Activated CD4-positive, alpha-beta memory T cell treated with anti-CD3 and anti-CD28 coated beads for 36 hours (primary cell): ENCODE data around the gene RRAGC. TPM values are rescaled to one million over a fixed set of nuclear protein-coding genes. Genes with fewer than 3 reads are reported as not detected.
A peak's percentile ranks its signal among the peaks of the same experiment; 100 is the strongest.

Experiments
- CTCF ChIA-PET: fragments of 350-600 bp; sonication (Branson Sonifier 250); formaldehyde crosslinking; loops from one replicate; lab custom pipeline; 2021; ENCODE audit warnings: antibody characterized with exemption, inconsistent platforms; lab: Charles Lee
- POLR2A ChIA-PET: fragments of 350-600 bp; sonication (Branson Sonifier 250); formaldehyde crosslinking; loops from one replicate; lab custom pipeline; 2021; ENCODE audit warnings: antibody characterized with exemption; lab: Charles Lee
- DNase-seq: peaks from one replicate; pipeline ENCODE4 v3.0.0-alpha.2; 2020
- H3K27ac Mint-ChIP-seq: one replicate; pipeline ENCODE4 v1.8.0; 2021; ENCODE audit warnings: mixed read lengths
- H3K27me3 Mint-ChIP-seq: one replicate; pipeline ENCODE4 v1.8.0; 2021; ENCODE audit warnings: mixed read lengths
- H3K36me3 Mint-ChIP-seq: one replicate; pipeline ENCODE4 v1.8.0; 2021; ENCODE audit warnings: mixed read lengths
- H3K4me1 Mint-ChIP-seq: one replicate; pipeline ENCODE4 v1.8.0; 2021; ENCODE audit warnings: low read depth, mixed read lengths
- H3K4me3 Mint-ChIP-seq: one replicate; pipeline ENCODE4 v1.8.0; 2021; ENCODE audit warnings: mild to moderate bottlenecking, mixed read lengths
- H3K9me3 Mint-ChIP-seq: one replicate; pipeline ENCODE4 v1.8.0; 2021; ENCODE audit warnings: mixed read lengths
- intact Hi-C: fragments of 100-400 bp; cut with micrococcal nuclease; formaldehyde crosslinking; loops from one replicate; pipeline ENCODE4 v1.15.1; 2023
- total RNA-seq, 2 experiments: library from RNA; stranded (reverse); gene quantifications; one replicate each; pipeline ENCODE4 v1.2.3, GENCODE V29; 2021

The RRAGC gene
- total RNA-seq, 2 experiments from 2014 or later, result 27.6 to 29.7 TPM

DNA sequence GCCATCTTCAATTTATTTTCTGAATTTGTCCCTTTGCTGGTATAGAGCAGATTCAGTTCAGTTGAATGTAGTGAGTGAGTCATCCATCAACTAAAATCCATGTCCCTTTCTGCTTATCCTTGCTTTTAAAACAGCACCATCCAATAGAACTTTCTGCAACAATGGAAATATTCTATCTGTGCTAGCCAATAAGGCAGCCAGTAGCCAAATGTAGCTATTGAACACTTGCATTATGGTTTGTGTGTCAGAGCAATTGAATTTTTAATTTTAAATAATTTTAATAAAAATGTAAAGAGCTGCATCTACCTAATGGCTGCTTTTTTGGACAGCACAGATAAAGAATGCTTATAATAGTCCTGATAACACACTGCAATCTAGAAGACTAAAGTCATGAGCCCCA, 21.9 kb upstream of the RRAGC start, which contains the start of gene GJA9:
TSS of gene GJA9 (minus strand) at position 101 of the 400 bp plus-strand sequence. CDS start 5,489 bp downstream, outside the sequence.
- no peak for DNase-seq
- CTCF ChIA-PET, result interaction anchor here (1.4 kb wide), 2 partner anchors 10 to 217 kb away, joined by 3 read pairs; no protein-coding TSS in a partner anchor
- Mint-ChIP-seq H3K27ac (no peak within 1 kb of the TSS), H3K27me3 (no peaks in the 10 kb centered on the region), H3K4me3 (no peak within 1 kb of the TSS), H3K9me3 (no peaks in the 10 kb centered on the region), H3K36me3 (no peaks in the 10 kb centered on the region), H3K4me1 (no peaks in the 10 kb centered on the region)
- intact Hi-C loops, result no loop called here
- POLR2A ChIA-PET, result no interaction called here

DNA sequence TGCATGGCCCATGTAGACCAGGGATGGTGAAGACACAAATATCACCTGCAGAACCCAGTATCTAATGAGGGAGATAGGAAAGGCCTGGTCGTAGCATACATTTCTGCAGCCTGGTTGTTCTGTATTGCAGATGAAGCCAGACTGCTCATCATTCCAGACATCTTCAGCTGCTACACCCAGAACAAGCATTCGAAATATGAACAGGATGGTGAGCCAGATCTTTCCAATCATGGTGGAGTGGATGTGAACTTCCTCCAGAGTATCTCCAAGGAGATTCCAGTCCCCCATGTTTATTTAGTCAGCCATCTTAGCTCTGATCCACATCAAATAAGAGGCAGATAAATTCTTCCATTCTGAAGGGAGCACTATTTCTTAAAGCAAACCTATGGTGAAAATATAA, 16.2 kb upstream of the RRAGC start:
- H3K27ac Mint-ChIP-seq, result no peak overlapping the region
- CTCF ChIA-PET, result interaction anchor here (1.3 kb wide), 1 partner anchor 88 kb away, joined by 3 read pairs; no protein-coding TSS in a partner anchor
- intact Hi-C loops, result no loop called here
- DNase-seq, result no peak
- H3K4me3 Mint-ChIP-seq, result no peak overlapping the region
- POLR2A ChIA-PET, result interaction anchor here (1.1 kb wide), 1 partner anchor 151 kb away, joined by 3 read pairs; no protein-coding TSS in a partner anchor
- no peaks in the 10 kb centered on the region for H3K27me3 Mint-ChIP-seq
- H3K36me3 Mint-ChIP-seq, result peaks cover 2% of the 10 kb centered on the region
- H3K9me3 Mint-ChIP-seq, result no peaks in the 10 kb centered on the region
- H3K4me1 Mint-ChIP-seq, result peaks cover 24% of the 10 kb centered on the region

DNA sequence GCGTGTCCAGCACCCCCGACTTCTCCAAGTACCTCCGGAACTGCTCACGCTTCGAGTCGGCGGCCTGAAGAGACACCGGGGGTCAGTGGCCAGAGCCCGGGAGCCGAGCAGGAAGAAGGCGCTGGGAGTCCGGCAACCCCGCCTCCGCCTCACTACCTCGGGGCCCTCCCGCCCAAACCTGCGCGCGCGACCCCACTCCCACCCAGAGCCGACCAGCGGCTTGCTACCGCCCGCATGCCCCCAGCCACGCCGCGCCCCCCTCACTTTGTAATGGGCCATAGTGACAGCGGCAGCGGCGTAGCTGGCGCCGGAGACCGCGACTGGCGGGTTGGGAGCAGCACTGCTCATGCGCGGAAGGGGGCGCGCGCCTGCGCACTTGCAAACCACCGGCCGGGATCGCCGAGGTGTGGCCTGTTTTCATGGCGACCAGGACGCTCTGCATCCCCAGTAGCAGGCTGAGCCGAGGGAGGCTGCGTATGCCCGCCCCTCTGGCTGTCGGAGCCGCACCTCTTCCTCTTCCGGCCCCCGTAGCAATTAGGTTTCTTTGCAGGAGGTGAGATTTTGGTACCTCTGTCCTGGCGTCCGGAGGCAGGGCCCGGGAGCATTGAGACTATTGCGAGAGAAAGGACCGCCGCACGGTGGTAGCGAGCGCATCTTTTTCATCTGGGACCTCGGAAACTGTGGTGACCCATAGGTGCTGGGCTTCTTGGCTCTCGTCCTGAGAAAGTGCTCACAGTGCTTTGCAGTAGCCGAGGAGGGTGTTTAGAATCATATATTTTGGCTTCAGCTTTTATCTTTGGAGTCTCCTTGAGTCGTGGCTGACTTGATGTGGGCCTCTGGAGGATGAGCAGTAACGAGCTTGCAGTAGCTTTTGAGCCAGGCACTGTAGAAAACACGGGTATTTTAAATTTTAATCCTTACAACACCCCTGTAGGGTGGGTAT, 13.7 kb upstream of the RRAGC start, which contains the start of gene MYCBP:
TSS of gene MYCBP (minus strand) at position 322 of the 943 bp plus-strand sequence. CDS start at position 279, 43 bp downstream.
- ChIA-PET POLR2A (interaction anchor here (1.2 to 1.9 kb wide), 3 partner anchors 14 to 134 kb away, joined by 3 to 11 read pairs (median 3); partner anchors contain the start of gene RRAGC), CTCF (interaction anchor here (0.6 to 2.1 kb wide), 8 partner anchors 14 to 219 kb away, joined by 3 to 7 read pairs (median 4); partner anchors contain the start of genes NDUFS5 and RRAGC)
- Mint-ChIP-seq H3K4me3 (peak within 1 kb of the TSS; percentile 91), H3K27ac (peak within 1 kb of the TSS; percentile 71), H3K4me1 (peaks cover 26% of the 10 kb centered on the region), H3K9me3 (no peaks in the 10 kb centered on the region), H3K36me3 (peaks cover 4% of the 10 kb centered on the region), H3K27me3 (no peaks in the 10 kb centered on the region)
- peak; percentile 98 for DNase-seq
- intact Hi-C loops, result loop anchor here (1.0 to 5.0 kb wide), 3 partner anchors 14 to 154 kb away; partner anchors contain the start of genes AKIRIN1, NDUFS5 and RRAGC

DNA sequence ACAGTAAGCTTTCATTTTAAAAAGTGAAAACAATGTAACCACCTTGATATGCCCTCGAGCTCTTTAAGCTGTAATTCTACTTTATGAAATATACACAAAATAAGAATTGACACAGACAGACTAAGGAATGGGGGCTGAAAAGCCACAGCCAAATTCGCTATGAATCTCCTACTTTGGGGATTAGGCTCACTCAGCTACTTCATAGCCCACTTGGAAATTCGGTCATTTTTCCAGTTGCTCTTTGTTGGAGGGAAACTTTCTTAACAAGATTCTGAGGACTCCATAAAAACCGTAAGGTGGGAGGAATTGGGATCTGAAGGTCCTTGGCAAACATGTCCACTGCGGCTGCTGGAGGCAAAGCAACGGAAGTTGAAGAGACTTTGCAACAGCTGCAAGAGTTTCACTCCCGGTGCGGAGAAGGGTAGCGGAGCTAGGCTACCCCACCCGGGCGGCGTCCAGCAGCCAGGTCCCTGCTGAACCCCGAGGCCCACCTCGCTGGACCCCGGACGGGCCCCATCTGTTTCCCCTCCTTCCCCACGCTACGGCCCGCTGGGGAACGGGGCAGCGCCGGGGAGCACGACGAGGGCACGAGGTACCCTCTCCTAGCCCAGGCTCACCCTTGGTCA, 12.9 kb upstream of the RRAGC start:
- H3K9me3 Mint-ChIP-seq, result no peaks in the 10 kb centered on the region
- peaks cover 32% of the 10 kb centered on the region for H3K4me1 Mint-ChIP-seq
- H3K27ac Mint-ChIP-seq, result peak overlapping the region; percentile 71
- peak; percentile 53 for DNase-seq
- intact Hi-C loops, result loop anchor here (1.0 to 5.0 kb wide), 3 partner anchors 13 to 155 kb away; partner anchors contain the start of genes AKIRIN1, NDUFS5 and RRAGC
- ChIA-PET CTCF (interaction anchor here (0.6 to 2.1 kb wide), 10 partner anchors 11 to 219 kb away, joined by 3 to 7 read pairs (median 4); partner anchors contain the start of genes NDUFS5 and RRAGC), POLR2A (interaction anchor here (1.2 to 1.9 kb wide), 4 partner anchors 13 to 154 kb away, joined by 3 to 11 read pairs (median 3); partner anchors contain the start of genes NDUFS5 and RRAGC)
- peaks cover 9% of the 10 kb centered on the region for H3K36me3 Mint-ChIP-seq
- peak overlapping the region; percentile 91 for H3K4me3 Mint-ChIP-seq
- H3K27me3 Mint-ChIP-seq, result no peaks in the 10 kb centered on the region

DNA sequence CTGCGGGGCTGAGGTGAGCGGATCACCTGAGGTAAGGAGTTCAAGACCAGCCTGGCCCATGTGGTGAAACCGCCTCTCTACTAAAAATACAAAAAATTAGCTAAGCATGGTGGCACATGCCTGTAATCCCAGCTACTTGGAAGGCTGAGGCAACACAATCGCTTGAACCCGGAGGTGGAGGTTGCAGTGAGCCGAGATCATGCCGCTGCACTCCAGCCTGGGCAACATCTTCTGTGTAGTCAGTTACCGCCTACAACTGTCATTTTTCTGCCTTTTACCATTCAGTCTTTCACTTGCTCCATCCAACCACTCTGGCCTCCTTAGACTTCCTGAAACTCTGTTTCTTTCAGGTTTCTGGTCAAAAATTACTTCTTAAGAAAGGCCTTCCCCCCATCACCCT, 11.4 kb upstream of the RRAGC start:
- peak; percentile 22 for DNase-seq
- POLR2A ChIA-PET, result interaction anchor here (1.0 to 1.6 kb wide), 2 partner anchors 10 to 155 kb away, joined by 3 read pairs; partner anchors contain the start of gene NDUFS5
- Mint-ChIP-seq H3K27me3 (no peaks in the 10 kb centered on the region), H3K36me3 (peaks cover 14% of the 10 kb centered on the region), H3K9me3 (no peaks in the 10 kb centered on the region), H3K27ac (peak overlapping the region; percentile 66), H3K4me3 (peak overlapping the region; percentile 9), H3K4me1 (peaks cover 35% of the 10 kb centered on the region)
- intact Hi-C loops, result loop anchor here (5.0 kb wide), 1 partner anchor 156 kb away; the partner anchor contains the start of gene NDUFS5
- CTCF ChIA-PET, result interaction anchor here (1.6 to 1.8 kb wide), 2 partner anchors 9 to 36 kb away, joined by 4 read pairs; no protein-coding TSS in a partner anchor

DNA sequence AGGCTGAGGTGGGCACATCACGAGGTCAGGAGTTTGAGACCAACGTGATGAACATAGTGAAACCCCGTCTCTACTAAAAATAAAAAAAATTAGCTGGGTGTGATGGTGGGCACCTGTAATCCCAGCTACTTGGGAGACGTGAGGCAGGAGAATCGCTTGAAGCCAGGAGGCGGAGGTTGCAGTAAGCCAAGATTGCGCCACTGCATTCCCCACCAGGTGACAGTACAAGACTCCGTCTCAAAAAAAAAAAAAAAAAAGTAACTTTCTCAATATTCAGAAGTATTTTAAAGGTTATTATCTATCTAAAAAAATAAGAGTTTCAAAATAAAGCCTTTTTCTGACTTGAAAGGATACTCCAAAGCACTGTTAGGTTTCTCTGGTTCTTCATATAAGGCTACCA, 7.6 kb upstream of the RRAGC start:
- Mint-ChIP-seq H3K4me1 (peaks cover 56% of the 10 kb centered on the region), H3K27ac (no peak overlapping the region), H3K36me3 (peaks cover 27% of the 10 kb centered on the region), H3K27me3 (no peaks in the 10 kb centered on the region), H3K4me3 (no peak overlapping the region), H3K9me3 (no peaks in the 10 kb centered on the region)
- ChIA-PET CTCF (no interaction called here), POLR2A (no interaction called here)
- DNase-seq, result no peak
- intact Hi-C loops, result no loop called here

DNA sequence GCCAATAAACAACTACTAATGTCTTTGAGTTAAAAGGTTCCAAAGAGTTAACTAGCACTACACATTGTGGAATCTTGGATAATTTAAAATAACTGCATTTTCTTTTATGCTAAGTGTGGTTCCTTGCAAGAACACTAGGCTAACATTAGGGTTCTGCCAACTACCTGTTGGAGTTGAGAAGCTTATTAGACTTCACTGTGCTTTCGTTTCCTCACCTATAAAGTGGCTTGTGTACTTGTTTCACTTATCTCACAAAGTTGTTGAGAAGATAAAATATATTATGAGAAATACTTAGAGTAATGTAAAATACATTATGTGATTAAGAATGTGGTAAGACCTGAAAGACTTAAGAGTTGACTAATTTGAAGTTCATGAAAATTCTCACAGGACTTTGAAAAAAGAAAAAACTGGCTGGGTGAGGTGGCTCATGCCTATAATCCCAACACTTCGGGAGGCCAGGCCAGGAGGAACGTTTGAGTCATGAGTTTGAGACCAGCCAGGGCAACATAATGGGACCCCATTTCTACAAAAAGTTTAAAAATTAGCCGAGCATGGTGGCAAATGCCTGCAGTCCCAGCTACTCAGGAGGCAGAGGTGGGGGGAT, 5.6 kb upstream of the RRAGC start:
- ChIA-PET POLR2A (no interaction called here), CTCF (no interaction called here)
- DNase-seq, result no peak
- Mint-ChIP-seq H3K9me3 (no peaks in the 10 kb centered on the region), H3K4me3 (no peak overlapping the region), H3K27ac (no peak overlapping the region), H3K27me3 (no peaks in the 10 kb centered on the region), H3K4me1 (peaks cover 57% of the 10 kb centered on the region), H3K36me3 (peaks cover 27% of the 10 kb centered on the region)
- intact Hi-C loops, result no loop called here

DNA sequence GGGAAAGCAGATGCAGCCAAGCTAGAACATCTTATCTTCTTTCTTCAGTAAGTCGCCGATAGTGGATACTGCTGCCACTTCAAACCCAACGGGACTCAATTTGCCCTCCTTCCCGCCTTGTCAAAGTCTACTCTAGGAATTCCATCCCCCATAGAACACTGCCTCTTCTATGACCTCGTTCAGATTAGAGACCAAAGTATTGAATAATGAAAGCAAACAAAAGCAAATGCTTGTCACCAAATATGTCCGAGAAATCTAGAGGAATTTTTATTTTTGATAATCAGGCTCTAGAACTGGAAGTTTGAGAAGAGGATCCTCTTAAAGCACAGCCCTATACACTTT, 853 bp upstream of the RRAGC start:
- Mint-ChIP-seq H3K4me3 (peak overlapping the region; percentile 99), H3K27me3 (no peaks in the 10 kb centered on the region), H3K36me3 (peaks cover 32% of the 10 kb centered on the region), H3K9me3 (no peaks in the 10 kb centered on the region), H3K27ac (peak overlapping the region; percentile 83), H3K4me1 (peaks cover 72% of the 10 kb centered on the region)
- no peak for DNase-seq
- CTCF ChIA-PET, result interaction anchor here (0.6 to 1.1 kb wide), 2 partner anchors 281 to 916 kb away, joined by 4 to 5 read pairs; no protein-coding TSS in a partner anchor
- intact Hi-C loops, result no loop called here
- POLR2A ChIA-PET, result interaction anchor here (1.5 kb wide), 1 partner anchor 130 kb away, joined by 3 read pairs; the partner anchor contains the start of gene AKIRIN1

DNA sequence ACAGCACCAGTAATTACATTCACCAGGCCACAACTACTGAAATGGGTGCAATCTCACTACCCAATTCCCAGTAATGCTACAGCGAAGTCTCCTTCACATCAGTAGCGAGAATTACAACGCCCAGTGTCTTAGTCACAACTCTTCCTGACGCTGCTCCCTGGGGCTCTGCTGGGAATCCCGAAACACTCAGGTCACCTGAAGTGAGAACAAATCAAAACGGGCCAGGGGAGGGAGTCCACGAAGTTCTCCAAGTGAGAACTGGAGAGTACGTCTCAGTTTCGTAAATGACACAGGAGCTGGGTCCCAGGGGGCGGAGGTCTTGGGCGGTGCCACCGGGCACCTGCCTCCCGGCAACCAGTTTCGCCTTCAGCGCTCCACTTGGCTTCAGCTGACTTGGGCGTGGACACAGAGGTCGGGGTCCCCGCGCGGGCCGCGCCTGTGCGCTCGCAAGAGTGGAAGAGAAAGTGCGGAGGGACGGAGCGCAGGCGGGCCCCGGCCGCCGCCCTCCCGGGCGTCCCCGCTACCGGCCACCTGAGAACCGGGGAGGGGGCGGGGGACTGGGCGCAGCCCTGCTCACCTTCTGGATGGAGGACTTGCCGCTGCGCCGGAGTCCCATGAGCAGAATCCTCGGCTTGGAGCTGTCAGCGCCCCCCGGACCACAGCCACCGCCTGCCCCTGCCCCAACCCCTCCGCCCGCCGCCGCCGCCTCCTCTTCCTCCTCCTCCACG, 575 bp downstream of the RRAGC start:
- H3K4me1 Mint-ChIP-seq, result peaks cover 68% of the 10 kb centered on the region
- peaks cover 33% of the 10 kb centered on the region for H3K36me3 Mint-ChIP-seq
- ChIA-PET POLR2A (interaction anchor here (0.6 to 2.2 kb wide), 6 partner anchors 13 to 849 kb away, joined by 3 to 11 read pairs (median 4); partner anchors contain the start of genes AKIRIN1 and MYCBP), CTCF (interaction anchor here (0.9 kb wide), 1 partner anchor 14 kb away, joined by 3 read pairs; the partner anchor contains the start of gene MYCBP)
- peak; percentile 78 for DNase-seq
- H3K27me3 Mint-ChIP-seq, result no peaks in the 10 kb centered on the region
- H3K4me3 Mint-ChIP-seq, result peak overlapping the region; percentile 99
- intact Hi-C loops, result loop anchor here (1.0 to 5.0 kb wide), 4 partner anchors 14 to 333 kb away; partner anchors contain the start of genes AKIRIN1 and MYCBP
- no peaks in the 10 kb centered on the region for H3K9me3 Mint-ChIP-seq
- peak overlapping the region; percentile 95 for H3K27ac Mint-ChIP-seq

DNA sequence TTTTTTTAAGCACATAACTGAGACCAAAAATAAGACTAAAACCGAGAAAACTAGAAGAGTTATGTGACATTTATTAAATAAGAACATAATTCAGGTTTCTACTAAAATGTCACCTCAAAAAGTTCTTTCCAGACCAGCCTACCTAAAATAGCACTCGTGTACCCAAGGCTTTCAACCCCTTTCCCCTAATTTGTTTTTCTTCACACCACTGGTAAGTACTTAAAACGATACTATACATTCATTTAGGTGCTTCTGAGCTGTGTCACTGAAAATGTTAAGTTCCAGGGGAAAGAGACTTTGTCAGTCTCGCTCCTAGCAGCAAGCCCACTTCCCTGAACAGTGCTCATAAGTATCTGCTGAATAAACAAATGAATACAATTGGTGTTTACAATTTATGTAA, 6.8 kb downstream of the RRAGC start:
- DNase-seq, result peak; percentile 48
- peaks cover 57% of the 10 kb centered on the region for H3K4me1 Mint-ChIP-seq
- peak overlapping the region; percentile 45 for H3K4me3 Mint-ChIP-seq
- peaks cover 43% of the 10 kb centered on the region for H3K36me3 Mint-ChIP-seq
- no peaks in the 10 kb centered on the region for H3K27me3 Mint-ChIP-seq
- CTCF ChIA-PET, result interaction anchor here (1.0 kb wide), 1 partner anchor 240 kb away, joined by 4 read pairs; no protein-coding TSS in a partner anchor
- peak overlapping the region; percentile 85 for H3K27ac Mint-ChIP-seq
- no peaks in the 10 kb centered on the region for H3K9me3 Mint-ChIP-seq
- POLR2A ChIA-PET, result no interaction called here
- intact Hi-C loops, result loop anchor here (1.0 to 5.0 kb wide), 3 partner anchors 80 to 824 kb away; no protein-coding TSS in a partner anchor
